HG02885 (cell line): ENCODE measurements around the gene SLC35F3.
"Not testable (repeated sequence)": the region's sequence is repeated elsewhere in the genome, so short reads cannot be mapped to it uniquely, and the experiment has no call there.

Source experiments
- ATAC-seq: cut with Tn5 transposase; IDR thresholded peaks from one replicate; pipeline ENCODE4 v1.9.1; 2021; ENCODE audit warnings: mild to moderate bottlenecking; ENCODE audit not compliant: unreplicated experiment, poor library complexity

SLC35F3 gene

DNA sequence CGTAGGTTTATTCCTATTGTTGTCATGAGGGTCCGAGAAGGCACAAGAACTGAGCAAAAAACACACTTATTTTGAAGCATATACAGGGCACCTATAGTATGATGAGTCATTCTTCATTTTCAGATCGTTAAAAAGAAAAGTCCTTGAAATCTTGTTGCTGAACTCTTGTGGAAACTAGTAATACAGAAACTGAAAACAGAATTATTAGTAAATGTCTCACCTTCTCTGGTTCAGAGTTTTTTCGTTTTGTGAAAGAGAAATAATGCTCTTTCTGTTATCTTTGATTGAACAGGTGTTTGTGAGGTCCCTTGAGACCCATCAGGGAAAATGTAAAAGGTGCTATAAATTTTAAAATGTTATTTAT, 366.7 kb downstream of the SLC35F3 start:
- ATAC-seq = peak; percentile 96

DNA sequence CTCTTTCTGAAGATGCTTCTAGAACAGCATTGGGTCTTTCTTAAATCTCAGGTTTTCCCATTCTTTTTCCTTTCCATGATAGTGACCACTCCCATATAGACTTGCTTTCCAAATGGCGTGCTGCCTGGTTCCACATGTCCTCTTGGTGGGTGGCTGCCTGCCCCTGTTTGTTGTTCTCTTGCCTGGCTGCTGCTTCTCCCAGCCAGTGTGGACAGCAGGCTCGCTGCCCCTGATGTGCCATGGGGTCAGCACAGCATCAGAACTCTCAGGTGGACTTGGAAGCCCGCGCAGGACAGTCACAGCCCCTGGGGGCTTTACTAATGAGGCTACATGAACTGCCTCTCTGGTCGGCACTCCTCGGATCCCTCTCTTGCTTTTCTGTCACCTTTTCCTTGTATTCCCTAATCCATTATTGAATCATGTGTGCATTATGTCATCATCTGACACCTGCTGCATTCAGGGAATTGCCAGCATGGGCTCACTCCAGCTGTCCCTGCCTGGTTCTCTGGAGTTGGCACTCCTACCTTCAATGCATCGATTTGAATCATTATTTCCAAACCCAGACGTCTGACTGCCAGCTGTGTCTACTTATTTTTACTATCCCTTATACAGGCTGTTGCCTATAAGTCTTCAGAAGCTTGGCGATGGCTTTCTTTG, 368.3 kb downstream of the SLC35F3 start:
- ATAC-seq = no peak

DNA sequence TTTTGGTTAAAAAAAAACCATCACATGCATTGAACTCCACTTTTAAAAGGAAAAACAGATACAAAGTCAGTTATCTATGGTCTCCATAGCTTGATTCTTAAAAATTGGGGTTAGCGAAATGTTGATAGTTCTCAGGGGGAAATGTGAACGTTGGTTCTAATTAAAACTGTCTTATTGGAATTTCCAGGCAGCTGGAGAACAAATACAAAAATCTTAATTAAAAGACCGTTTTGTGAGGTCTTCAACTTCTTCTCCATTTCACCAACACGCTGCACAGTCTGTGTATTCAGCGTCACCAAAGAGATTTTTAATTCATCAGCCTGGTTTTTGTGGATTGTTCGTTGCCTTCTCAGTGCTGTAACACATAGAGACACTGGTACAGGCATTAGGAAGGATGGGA, 369.5 kb downstream of the SLC35F3 start:
- no peak for ATAC-seq

DNA sequence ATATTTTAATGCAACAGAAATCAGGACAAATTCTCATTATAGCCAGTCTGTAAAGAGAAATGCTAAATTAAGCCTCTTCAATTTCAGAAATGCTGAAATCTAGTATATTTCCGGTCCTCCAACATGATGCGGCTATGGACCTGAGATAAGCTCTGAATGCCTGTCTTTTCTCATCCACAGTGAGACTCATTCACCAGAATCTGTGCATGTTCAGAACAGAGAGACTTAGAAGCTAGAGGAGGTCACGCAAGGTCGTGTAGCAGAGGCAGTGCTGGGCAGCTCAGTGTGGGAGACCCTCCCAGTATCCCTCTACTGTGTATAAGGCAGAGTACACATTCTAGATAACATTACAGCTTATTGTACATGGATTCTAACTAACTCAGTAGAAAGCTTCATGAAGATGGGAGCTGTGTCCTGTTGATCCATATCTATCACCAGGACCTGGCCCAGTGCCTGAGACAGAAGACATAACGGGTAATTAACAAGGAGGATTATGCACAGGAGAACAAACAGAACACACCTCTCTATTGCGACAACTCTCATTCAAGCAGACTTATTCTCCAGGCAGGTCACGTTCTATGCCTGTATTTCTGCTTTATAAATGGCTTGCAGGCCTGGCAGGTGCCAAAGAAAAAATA, 371.8 kb downstream of the SLC35F3 start:
- no peak for ATAC-seq

DNA sequence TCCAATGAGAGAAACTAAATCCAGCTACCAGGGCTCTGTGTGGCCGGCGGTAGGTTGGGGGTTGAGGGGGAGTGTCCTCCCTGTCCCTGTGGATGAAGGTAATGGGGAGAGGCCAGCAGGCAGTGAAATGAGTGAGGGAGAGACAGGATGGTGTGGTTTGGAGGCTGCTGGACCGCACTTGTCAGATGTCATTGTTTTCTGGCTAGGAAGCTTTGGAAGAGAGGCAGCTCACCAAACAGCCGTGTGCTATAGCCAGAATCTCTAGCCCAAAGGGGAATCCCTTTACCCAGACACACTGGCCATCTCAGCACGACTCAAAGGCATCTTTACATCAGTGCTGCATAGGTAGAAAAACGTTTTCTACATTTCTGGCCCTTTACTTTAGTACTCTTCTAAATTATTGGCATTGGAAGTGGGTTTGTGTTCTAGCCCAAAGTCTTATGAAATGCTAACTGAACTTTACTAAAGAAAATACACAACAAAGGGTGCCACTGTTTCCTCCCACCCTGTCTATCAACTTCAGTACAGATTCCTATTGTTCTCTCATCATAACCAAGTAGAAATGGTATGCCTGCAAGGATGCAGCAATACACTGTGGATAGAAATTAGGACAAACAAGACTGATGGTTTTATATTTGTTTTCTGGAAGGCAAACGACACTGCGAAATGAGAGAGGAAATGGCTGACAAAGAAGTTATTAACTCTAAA, 372.8 kb downstream of the SLC35F3 start:
- no peak for ATAC-seq

DNA sequence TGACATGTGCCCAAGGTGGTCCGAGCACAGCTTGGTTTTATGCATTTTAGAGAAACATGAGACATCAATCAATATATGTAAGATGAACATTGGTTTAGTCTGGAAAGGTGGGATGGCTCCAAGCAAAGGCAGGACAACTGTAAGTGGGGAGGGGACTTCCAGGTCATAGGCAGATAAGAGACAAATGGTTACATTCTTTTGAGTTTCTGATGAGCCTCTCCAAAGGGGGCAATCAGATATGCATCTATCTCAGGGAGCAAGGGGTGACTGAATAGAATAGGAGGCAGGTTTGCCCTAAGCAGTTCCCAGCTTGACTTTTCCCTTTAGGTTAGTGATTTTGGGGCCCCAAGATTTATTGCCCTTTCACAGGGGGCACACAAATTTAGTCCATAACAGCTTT, 374.5 kb downstream of the SLC35F3 start:
- no peak for ATAC-seq

DNA sequence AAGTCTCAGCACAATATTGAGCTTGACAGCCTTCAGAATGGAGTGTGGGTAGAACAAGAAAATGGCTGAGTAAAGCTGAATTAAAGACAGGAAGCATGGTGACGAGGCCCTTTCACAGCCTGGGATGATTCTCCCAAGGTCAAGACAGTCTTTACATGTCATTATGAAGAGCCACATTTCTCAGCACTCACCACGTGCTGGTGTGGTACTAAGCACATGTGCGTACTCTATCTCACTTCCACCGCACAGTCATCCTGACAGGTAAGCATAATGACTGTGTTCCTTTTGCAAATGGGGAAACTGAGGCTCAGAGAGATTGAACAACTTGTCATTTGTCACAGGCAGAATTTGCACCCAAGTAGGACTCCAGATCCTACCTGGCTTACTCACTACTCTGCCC, 376.0 kb downstream of the SLC35F3 start:
- no peak for ATAC-seq

DNA sequence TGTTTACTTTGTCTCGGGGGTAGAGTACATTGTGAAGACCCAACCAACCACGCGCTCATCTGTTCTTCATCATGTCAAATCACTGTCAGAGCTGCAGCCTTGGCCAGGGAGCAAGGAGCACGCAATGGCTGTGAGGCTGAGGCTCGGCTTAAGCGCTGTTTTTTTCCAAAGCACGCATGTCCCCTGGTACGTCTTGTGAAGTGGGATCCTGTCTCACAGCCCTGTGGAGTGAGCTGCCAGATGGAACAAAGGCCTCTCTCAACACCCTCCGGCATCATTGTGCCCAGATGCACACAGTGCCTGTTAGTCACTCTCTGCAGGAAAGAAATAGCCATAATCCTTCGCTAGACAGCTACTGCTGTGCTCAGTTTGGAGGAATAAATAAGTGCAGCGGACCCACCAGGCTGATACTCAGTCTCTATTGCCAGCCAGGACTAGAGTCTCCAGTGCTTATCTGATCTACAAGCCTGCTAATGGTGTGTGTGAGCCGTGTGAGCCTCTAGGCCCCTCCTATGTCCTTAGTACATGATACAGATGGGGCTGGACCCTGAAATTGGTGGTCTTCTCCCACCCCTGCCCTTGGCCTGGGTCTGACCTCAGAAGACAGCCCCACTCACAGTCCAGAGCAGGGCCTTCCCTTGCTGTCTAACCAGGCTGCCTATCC, 377.5 kb downstream of the SLC35F3 start:
- no peak for ATAC-seq

DNA sequence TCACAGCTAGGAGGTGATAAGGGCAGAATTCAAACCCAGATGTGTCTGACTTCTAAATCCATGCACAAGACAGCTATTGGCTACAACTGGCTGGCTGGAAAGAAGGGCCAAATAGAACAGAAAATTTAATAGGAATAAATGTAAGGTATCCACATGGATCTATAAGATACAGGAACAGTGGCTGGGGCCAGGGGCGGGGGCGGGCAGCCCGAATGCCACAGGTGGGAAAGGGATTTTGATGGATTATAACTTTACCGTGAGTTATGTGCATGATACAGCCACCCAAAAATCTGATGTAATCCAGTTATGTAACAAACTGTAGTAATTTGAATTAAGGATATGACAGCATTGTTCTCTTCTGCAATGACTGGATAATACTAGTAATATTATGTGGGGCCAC, 381.7 kb downstream of the SLC35F3 start:
- ATAC-seq = no peak

DNA sequence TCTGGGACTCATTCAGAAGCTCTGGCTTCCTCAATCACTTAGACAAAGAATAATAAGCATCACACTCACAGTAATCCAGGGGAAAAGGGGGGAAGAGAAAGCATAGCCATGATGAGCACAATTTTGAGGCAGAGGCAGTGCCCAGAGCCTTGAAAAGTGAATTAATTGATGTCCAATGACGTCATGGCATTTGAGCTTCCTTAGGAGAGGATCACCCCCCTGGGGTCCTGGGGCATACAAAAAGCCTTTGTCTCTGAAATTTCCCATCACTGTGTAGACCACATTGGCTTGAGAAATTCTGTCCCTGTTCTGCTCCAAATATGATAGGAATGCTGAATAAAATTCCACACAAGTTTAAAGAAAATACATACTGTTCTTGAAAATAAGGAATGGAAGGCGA, 384.5 kb downstream of the SLC35F3 start:
- no peak for ATAC-seq

DNA sequence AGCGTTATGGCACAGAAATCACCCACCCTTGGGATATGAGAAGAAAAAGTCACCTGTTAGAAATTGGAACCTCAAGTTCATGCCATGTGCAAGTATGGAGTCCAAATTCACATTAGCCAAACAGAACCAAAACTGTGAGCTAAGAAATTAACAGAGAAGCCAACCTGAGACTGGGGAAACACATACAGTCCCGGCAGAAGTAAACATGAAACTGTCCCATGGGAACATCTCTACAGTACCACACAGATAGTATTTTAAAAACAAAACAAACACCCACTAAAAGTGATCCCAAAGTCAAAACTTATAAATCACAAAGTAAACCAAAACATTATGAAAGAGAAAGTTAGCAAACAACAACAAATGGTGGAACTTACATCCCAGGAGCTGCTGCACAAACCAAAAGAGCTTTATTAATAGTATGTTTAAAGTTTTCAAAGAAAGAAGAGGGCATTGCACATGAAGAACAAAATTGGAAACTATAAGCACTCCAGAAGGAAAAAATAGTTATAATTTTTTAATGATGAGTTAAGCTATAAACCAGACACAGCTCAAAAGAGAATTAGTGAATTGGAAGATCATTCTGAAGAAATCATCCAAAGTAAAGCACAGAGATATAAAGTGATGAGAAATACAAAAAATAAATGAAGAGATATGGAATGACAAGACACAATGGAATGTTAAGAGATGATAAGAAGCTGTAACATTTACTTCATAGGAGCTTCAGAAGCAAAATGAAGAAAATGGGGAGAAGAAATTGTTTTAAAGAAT, 385.2 kb downstream of the SLC35F3 start:
- no peak for ATAC-seq

DNA sequence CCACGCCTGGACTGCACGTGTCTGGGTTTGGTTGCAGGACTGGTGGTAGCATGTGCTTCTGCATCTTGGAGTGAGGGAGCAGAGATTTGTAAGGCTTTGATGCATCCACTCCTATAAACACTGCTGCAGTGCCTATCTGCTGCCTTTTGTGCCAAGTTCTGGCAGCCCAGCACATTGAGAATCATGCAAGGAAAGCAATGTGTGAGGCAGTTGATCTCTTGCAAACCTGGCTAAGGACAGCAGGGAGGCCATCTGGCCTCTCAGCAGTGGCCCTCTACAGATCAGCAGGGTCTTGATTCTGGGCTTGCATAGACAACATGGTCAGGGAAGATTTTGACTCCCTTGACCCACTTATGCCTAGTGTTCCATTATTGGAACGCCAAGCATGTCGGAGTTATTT, 387.5 kb downstream of the SLC35F3 start:
- ATAC-seq = no peak

DNA sequence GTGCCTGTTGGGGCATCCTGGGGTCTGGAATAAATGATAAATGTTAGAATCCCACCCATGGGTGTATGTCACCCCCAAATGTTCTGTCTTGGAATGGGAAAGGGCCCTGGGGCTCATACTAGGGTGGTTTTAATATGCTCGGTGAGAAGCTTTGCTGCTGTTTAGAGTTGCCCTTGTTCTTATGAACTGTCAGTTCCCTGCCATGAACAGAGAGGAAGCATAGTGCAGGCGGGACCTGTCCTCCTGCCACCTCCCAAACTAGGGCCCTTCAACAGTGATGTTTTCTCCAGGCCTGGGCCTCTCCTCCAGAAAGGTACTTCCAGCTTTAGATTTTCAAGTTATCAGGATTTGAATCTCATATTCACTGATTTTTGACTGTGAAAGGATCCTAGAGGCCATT, 388.1 kb downstream of the SLC35F3 start:
- ATAC-seq = no peak

DNA sequence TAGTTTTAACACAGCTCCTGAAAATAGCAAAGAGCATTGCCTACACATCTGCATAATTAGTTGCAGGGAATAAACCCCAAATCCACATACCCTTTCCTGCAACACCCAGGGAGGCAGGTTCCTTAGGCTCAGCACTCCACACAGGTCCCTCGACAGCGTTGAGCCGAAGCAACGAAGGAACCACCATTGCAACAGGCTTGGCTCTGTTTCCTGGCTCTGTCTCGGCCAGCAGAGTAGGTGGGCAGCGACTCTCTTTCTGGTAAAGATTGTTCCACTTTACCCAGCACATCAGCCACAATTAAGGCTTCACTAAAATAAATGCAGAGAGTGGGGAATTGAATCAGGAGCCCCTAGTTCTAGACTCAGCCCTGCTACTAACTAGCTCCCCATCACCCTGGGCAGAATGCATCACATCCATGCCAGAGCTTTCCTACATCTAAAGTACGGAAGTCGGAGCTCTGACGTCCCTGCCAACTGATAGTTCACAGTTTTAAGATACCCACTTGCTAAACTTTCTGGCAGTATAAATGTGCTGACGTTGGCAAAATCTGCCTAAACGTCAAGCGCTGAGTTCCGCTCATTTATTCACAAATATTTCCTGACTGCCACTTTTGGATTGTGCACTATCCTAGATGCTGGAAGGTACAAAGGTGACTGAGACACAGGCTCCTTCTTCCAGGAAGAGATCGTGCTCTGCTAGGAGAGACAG, 389.8 kb downstream of the SLC35F3 start:
- ATAC-seq = no peak

DNA sequence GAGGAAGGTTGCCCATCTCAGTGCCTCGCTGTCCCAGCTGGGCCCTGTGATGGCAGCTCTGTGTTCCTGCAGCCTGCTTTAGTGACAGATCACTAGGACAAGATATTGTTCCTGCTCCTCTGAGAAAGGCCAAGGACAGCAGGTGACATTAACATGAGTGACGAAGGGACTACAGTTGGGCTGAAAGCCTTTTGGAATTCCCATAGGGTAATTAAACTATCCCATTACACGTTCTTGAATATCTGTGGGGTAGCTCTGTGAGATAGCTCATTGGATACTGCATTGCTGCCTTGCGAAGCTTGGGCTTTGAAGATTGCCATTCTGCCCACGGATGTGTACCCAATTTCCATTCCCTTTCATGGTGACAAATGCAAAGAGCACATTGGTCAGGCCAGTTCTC, 390.6 kb downstream of the SLC35F3 start:
- no peak for ATAC-seq

DNA sequence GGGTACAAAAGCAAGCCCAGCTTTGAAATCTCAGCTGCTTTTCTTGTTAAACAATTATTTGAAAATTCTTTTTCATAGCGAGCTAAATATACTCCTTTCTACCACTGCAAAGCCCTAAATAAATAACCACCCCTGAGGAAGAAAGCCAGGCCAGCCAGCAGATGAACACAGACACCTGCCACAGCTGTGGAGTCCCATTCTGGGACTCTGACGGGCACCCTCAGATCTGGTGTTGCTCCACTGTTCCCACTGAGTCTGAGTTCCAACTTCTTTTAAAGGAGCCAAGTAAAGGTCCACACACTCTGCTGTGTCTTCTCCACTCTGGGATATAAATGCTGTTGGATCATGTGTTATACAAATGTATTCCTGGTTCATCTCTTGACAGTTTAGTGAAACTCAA, 391.1 kb downstream of the SLC35F3 start:
- ATAC-seq = no peak

DNA sequence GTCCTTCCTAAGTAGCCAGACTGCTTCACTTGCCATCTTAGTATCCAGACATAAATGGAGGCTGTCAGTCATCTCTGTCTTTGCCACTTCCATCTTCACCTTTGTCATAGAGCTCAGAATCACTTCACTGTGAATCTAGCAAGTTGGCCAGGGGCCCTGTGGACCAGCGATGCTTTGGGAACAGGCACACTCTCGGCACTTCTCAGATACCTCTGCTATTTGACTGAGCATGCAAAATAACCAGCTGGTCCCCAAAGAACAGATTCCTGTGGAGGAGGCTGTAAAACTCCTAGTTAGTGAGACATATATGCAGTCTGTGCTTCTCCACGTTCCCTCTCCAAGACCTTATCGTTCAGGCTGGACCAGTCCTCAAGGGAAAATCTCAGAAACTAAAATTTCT, 392.0 kb downstream of the SLC35F3 start:
- no peak for ATAC-seq

DNA sequence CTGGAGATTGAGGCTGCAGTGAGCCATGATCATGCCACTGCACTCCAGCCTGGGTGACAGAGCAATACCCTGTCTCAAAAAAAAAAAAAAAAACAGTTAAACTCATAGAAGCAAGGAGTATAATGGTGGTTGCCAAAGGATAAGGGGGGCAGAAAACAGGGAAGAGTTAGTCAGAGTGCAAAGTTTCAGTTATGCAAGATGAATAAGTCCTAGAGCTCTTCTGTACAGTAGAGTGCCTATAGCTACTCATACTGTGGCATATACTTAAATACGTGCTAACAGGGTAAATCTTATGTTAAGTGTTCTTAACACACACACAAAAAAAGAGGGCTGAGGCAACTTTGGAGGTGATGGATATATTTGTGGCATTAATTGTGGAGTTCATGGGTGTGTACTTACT, 393.2 kb downstream of the SLC35F3 start:
- no peak for ATAC-seq

DNA sequence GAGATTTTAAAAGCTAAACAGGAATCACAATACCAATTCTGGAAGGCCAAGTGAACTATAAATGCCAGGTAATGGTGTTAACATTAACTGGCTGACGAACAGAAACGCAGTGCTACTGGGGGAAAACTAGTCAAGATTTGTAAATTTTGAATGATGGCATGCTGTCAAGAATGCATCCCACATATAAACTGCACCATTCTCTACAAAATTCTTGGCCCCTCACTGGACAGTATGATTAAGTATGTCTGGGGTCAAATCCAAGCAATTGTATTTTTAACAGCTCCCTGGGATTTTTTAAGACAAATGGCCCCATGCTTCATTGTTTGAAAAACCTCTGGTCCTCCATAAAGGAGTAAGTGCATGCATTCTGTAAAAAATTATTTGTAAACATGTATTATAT, 395.6 kb downstream of the SLC35F3 start:
- ATAC-seq = no peak

DNA sequence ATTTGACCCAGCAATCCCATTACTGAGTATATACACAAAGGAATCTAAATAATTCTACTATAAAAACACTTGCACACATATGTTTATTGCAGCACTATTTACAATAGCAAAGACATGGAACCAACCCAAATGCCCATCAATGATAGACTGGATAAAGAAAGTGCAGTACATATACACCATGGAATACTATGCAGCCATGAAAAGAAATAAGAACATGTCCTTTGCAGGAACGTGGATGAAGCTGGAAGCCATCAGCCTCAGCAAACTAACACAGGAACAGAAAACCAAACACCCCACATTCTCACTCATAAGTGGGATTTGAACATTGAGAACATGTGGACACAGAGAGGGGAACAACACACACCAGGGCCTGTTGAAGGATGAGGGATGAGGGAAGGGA, 397.2 kb downstream of the SLC35F3 start:
- not testable (repeated sequence) for ATAC-seq
